ENCODE measurements around the gene CLRN2.

CLRN2 gene

GRCh38 chr4:17502756-17503155, 12.2 kb upstream of the CLRN2 start:
- H3K36me3 ChIP-seq (ENCODE audit: control insufficient read depth, insufficient read depth, low read length), result peaks cover 5% of the 10 kb centered on the region
- H3K27me3 ChIP-seq (ENCODE audit: control insufficient read depth, insufficient read depth, low read length, poor library complexity, severe bottlenecking), result no peaks in the 10 kb centered on the region
- H3K4me3 ChIP-seq (ENCODE audit: insufficient read depth, low read depth, low read length), result no peak overlapping the region
- no peaks in the 10 kb centered on the region for H3K4me1 ChIP-seq (ENCODE audit: control insufficient read depth, insufficient read depth, low read length)
- WGBS, 2 experiments, result 83 to 93% methylated on average over 2 to 3 of the region's 3 CpGs
- no peaks in the 10 kb centered on the region for H3K9me3 ChIP-seq (ENCODE audit: control insufficient read depth, low read length)
- H3K27ac ChIP-seq (ENCODE audit: insufficient read depth, low read depth, low read length, poor library complexity, severe bottlenecking), result no peak overlapping the region

GRCh38 chr4:17504081-17504480, 10.9 kb upstream of the CLRN2 start:
- Histone ChIP-seq H3K36me3 (ENCODE audit: control insufficient read depth, insufficient read depth, low read length) (peaks cover 9% of the 10 kb centered on the region), H3K4me3 (ENCODE audit: insufficient read depth, low read depth, low read length) (no peak overlapping the region), H3K27me3 (ENCODE audit: control insufficient read depth, insufficient read depth, low read length, poor library complexity, severe bottlenecking) (no peaks in the 10 kb centered on the region), H3K4me1 (ENCODE audit: control insufficient read depth, insufficient read depth, low read length) (no peaks in the 10 kb centered on the region), H3K9me3 (ENCODE audit: control insufficient read depth, low read length) (no peaks in the 10 kb centered on the region), H3K27ac (ENCODE audit: insufficient read depth, low read depth, low read length, poor library complexity, severe bottlenecking) (no peak overlapping the region)
- 92 to 94% methylated on average over 7 of the region's 7 CpGs for WGBS, 2 experiments

DNA sequence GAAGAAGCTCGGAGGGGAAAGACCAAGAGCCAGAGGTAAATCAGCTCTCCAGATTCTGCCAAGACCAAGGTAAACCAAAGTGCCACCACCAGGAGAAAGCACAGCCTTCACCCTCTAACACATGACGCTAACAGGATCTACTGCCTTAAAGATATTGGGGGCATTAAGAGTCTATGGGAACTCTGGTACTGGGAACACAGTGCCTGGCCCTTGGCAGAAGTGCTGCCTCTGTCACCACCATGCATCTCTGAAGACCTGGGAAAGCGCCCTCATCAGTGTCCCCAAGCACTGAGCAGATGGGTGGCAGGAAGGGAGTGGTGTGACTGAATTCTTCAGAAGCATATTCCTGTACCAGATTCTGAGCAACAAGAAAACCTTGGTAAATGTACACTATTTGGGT, 4.4 kb upstream of the CLRN2 start:
- H3K27ac ChIP-seq (ENCODE audit: insufficient read depth, low read depth, low read length, poor library complexity, severe bottlenecking), result no peak overlapping the region
- H3K27me3 ChIP-seq (ENCODE audit: control insufficient read depth, insufficient read depth, low read length, poor library complexity, severe bottlenecking), result peaks cover 5% of the 10 kb centered on the region
- peaks cover 5% of the 10 kb centered on the region for H3K36me3 ChIP-seq (ENCODE audit: control insufficient read depth, insufficient read depth, low read length)
- H3K9me3 ChIP-seq (ENCODE audit: control insufficient read depth, low read length), result no peaks in the 10 kb centered on the region
- H3K4me3 ChIP-seq (ENCODE audit: insufficient read depth, low read depth, low read length), result no peak overlapping the region
- 95 to 96% methylated on average over 3 of the region's 3 CpGs for WGBS, 2 experiments
- H3K4me1 ChIP-seq (ENCODE audit: control insufficient read depth, insufficient read depth, low read length), result peaks cover 4% of the 10 kb centered on the region

DNA sequence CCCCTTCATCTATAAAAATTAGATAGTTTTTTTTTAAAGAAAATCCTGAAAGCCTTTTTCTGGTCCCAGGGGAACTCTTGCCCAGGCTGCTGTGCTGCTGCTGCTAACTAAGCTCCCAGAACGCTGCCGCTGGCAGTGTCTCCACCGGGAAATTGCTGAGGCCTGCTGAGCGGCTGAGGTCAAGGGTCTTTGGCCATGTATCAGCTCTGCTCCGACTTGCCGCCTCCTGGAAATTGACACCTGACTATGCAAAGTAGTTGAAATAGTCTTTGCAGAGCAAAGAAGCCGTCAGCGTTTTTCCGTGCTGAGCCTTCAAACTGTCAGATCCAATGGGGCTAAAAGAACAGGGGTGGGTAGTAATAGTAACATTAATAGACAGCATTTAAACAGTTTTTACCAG, 3.9 kb upstream of the CLRN2 start:
- Histone ChIP-seq H3K27me3 (ENCODE audit: control insufficient read depth, insufficient read depth, low read length, poor library complexity, severe bottlenecking) (peaks cover 7% of the 10 kb centered on the region), H3K4me3 (ENCODE audit: insufficient read depth, low read depth, low read length) (peak overlapping the region; percentile 74), H3K4me1 (ENCODE audit: control insufficient read depth, insufficient read depth, low read length) (peaks cover 4% of the 10 kb centered on the region), H3K27ac (ENCODE audit: insufficient read depth, low read depth, low read length, poor library complexity, severe bottlenecking) (no peak overlapping the region), H3K36me3 (ENCODE audit: control insufficient read depth, insufficient read depth, low read length) (peaks cover 5% of the 10 kb centered on the region), H3K9me3 (ENCODE audit: control insufficient read depth, low read length) (no peaks in the 10 kb centered on the region)
- 11 to 12% methylated on average over 9 of the region's 9 CpGs for WGBS, 2 experiments

GRCh38 chr4:17511509-17511949, 3.4 kb upstream of the CLRN2 start:
- Histone ChIP-seq H3K4me1 (ENCODE audit: control insufficient read depth, insufficient read depth, low read length) (peaks cover 4% of the 10 kb centered on the region), H3K27me3 (ENCODE audit: control insufficient read depth, insufficient read depth, low read length, poor library complexity, severe bottlenecking) (peaks cover 7% of the 10 kb centered on the region)

DNA sequence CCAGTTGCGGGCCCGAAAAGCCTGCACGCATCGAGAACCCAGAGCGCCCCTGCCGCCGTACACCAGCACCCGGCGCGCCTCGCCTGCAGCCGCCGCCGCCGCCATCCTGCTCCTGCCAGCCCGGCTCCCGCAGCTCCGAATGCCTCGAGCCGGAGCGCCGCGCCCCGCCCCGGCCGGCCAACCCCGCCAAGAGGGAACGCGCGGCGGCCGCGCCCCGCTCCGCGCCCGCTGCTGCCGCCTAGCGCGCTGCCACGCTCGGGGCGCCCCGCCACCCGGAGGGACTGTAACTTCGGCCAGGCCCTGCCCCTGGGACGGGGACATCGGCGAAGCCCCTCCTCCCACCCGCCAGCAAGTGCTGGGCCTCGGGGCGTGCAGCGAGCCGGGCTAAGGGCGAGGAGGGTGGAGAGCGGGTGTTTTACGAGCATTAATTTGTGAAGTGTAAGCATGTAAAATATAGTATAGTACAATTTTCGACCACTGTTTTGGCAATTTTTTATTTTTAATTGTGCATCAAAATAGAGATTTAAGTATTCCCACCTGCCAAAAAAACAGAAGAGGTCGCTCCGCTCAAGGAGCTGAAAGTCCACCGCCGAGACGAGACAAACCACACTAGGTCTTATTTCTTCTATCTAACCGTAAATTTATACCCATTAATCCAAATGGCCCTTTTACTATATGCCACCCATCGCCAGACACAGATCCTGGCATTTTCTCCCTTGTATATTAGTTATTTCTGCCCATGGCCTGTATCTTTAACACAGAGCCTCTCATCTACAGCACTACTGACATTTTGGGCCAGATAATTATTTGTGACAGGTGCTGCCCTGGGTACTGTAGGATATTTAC, 2.8 kb upstream of the CLRN2 start, which contains the start of gene QDPR:
TSS of gene QDPR (minus strand) at position 141 of the 846 bp plus-strand sequence. CDS start at position 105, 36 bp downstream.
- Histone ChIP-seq H3K27me3 (ENCODE audit: control insufficient read depth, insufficient read depth, low read length, poor library complexity, severe bottlenecking) (peaks cover 7% of the 10 kb centered on the region), H3K4me1 (ENCODE audit: control insufficient read depth, insufficient read depth, low read length) (peaks cover 4% of the 10 kb centered on the region), H3K27ac (ENCODE audit: insufficient read depth, low read depth, low read length, poor library complexity, severe bottlenecking) (peak within 1 kb of the TSS; percentile 66), H3K4me3 (ENCODE audit: insufficient read depth, low read depth, low read length) (peak within 1 kb of the TSS; percentile 74), H3K9me3 (ENCODE audit: control insufficient read depth, low read length) (no peaks in the 10 kb centered on the region), H3K36me3 (ENCODE audit: control insufficient read depth, insufficient read depth, low read length) (peaks cover 5% of the 10 kb centered on the region)
- WGBS, 2 experiments, result 2 to 3% methylated on average over 61 to 64 of the region's 65 CpGs

More at GRCh38 chr4:17511509-17511949, 3.4 kb upstream of the CLRN2 start:
- peak overlapping the region; percentile 74 for H3K4me3 ChIP-seq (ENCODE audit: insufficient read depth, low read depth, low read length)
- peak overlapping the region; percentile 66 for H3K27ac ChIP-seq (ENCODE audit: insufficient read depth, low read depth, low read length, poor library complexity, severe bottlenecking)
- H3K36me3 ChIP-seq (ENCODE audit: control insufficient read depth, insufficient read depth, low read length), result peaks cover 5% of the 10 kb centered on the region
- no peaks in the 10 kb centered on the region for H3K9me3 ChIP-seq (ENCODE audit: control insufficient read depth, low read length)
- 1 to 2% methylated on average over 32 of the region's 32 CpGs for WGBS, 2 experiments

DNA sequence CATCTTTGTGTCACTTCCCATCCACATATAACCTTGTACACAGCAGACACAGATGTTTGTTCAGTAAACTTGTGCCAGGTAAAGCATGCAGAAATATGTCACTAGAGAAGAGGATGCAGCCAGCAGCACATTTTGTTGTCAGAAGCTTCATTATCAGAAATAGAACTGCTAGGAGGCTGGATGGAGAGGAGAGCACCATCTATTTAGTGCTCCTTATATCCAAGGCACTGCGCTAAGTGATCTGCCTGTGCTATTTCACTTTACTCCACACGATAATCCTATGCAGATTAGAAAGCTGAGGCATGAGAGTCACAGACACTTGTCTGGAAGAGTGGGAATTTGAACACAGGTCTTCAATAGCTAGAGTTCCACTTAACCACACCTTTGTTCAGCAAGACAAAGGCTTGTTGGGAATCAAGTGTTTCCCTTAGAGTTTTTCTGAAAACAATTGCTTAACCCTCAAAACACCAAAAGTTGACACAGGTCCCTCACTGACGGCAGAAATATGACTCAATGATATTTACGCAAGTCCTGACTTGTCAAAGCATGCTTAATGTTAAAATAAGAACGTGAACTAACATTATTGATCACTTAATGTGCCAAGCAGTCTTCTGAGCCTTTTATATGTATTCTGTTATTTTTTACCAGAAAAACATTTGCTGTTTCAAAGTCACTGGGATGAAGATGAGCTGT, 1.8 kb upstream of the CLRN2 start:
- Histone ChIP-seq H3K36me3 (ENCODE audit: control insufficient read depth, insufficient read depth, low read length) (peaks cover 5% of the 10 kb centered on the region), H3K4me1 (ENCODE audit: control insufficient read depth, insufficient read depth, low read length) (peaks cover 7% of the 10 kb centered on the region), H3K27me3 (ENCODE audit: control insufficient read depth, insufficient read depth, low read length, poor library complexity, severe bottlenecking) (peaks cover 7% of the 10 kb centered on the region), H3K9me3 (ENCODE audit: control insufficient read depth, low read length) (no peaks in the 10 kb centered on the region), H3K27ac (ENCODE audit: insufficient read depth, low read depth, low read length, poor library complexity, severe bottlenecking) (no peak overlapping the region), H3K4me3 (ENCODE audit: insufficient read depth, low read depth, low read length) (no peak overlapping the region)
- WGBS, 2 experiments, result 86 to 91% methylated on average over 5 of the region's 5 CpGs

DNA sequence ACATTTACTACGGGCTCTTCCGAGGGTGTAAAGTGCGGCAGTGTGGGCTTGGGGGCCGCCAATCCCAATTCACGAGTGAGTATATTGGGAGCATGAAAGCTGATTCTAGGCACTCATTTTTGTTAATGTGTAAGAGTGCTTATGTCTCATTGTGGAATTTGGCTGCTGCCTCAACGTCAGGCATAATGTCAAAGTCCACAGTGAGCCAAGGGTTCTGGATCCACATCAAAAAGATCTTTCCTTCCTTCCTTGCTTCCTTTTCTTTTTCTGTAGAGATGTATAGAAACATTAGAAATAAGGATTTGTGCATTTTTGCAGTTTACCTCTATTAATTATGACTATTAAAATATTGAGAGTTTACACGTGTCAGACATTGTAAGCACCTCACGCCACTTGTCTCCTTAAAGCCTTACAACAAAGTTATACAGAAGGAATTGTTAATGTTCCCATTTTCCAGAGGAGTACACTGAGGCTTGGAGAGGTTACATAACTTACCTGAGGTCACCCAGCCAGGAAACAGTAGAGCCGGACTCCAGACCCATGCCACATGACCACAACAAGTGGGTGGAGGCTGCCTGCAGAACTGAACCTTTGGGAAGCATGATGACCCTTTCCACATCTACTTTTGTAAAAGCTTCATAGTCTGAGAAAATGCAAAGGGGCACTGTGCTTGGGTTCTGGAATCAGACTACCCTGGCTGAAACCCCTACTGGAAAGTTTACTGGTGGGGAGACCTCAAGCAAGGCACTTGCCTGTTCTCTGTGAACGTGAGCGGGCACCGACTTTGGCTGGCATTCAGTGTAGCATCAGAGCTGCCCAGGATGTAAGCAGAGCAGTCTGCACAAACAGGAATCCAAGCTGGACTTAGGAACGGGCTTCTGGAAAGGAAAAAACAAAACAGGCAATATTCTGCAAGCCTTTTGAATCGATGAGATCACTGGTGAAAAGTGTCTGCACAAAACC, 761 bp downstream of the CLRN2 start:
- H3K4me3 ChIP-seq (ENCODE audit: insufficient read depth, low read depth, low read length), result no peak overlapping the region
- H3K4me1 ChIP-seq (ENCODE audit: control insufficient read depth, insufficient read depth, low read length), result peaks cover 5% of the 10 kb centered on the region
- 92 to 93% methylated on average over 13 to 14 of the region's 14 CpGs for WGBS, 2 experiments
- H3K36me3 ChIP-seq (ENCODE audit: control insufficient read depth, insufficient read depth, low read length), result no peaks in the 10 kb centered on the region
- H3K27me3 ChIP-seq (ENCODE audit: control insufficient read depth, insufficient read depth, low read length, poor library complexity, severe bottlenecking), result peaks cover 7% of the 10 kb centered on the region
- no peak overlapping the region for H3K27ac ChIP-seq (ENCODE audit: insufficient read depth, low read depth, low read length, poor library complexity, severe bottlenecking)
- no peaks in the 10 kb centered on the region for H3K9me3 ChIP-seq (ENCODE audit: control insufficient read depth, low read length)

GRCh38 chr4:17516980-17517379, 2.0 kb downstream of the CLRN2 start:
- H3K36me3 ChIP-seq (ENCODE audit: control insufficient read depth, insufficient read depth, low read length), result no peaks in the 10 kb centered on the region
- no peak overlapping the region for H3K4me3 ChIP-seq (ENCODE audit: insufficient read depth, low read depth, low read length)
- H3K9me3 ChIP-seq (ENCODE audit: control insufficient read depth, low read length), result no peaks in the 10 kb centered on the region
- H3K27ac ChIP-seq (ENCODE audit: insufficient read depth, low read depth, low read length, poor library complexity, severe bottlenecking), result no peak overlapping the region
- WGBS, 2 experiments, result 53 to 56% methylated on average over 1 of the region's 1 CpG
- H3K4me1 ChIP-seq (ENCODE audit: control insufficient read depth, insufficient read depth, low read length), result peaks cover 3% of the 10 kb centered on the region
- H3K27me3 ChIP-seq (ENCODE audit: control insufficient read depth, insufficient read depth, low read length, poor library complexity, severe bottlenecking), result peaks cover 3% of the 10 kb centered on the region

Data from ectodermal cell (in vitro differentiated cells).